HCT116 (cell line): ENCODE data around the gene PRXL2A. TPM values are rescaled to one million over a fixed set of nuclear protein-coding genes. Genes with fewer than 3 reads are reported as not detected.

Experiments
- total RNA-seq: library from RNA; stranded (reverse); gene quantifications from one replicate; pipeline ENCODE4 v1.2.1, GENCODE V29; 2021; ENCODE audit not compliant: unreplicated experiment

The PRXL2A gene
- total RNA-seq, 1 experiment from 2014 or later = 4.9 TPM

Other genes starting within 250 kb of the PRXL2A start
- 181 TPM for gene ANXA11, start 203.0 kb upstream of the PRXL2A start, total RNA-seq
- gene MAT1A, start 118.9 kb upstream of the PRXL2A start, total RNA-seq = 1.6 TPM
- not detected for gene DYDC1, start 51.8 kb upstream of the PRXL2A start, total RNA-seq
- gene DYDC2, start 51.8 kb upstream of the PRXL2A start, total RNA-seq = not detected
- 86.8 TPM for gene TSPAN14, start 45.8 kb downstream of the PRXL2A start, total RNA-seq
- 0.22 TPM for gene SH2D4B, start 129.4 kb downstream of the PRXL2A start, total RNA-seq